H54 (cell line): ENCODE data around the gene UNC5A.

ENCODE experiments used
- DNase-seq: peaks from one replicate; pipeline ENCODE4 v3.0.0; 2011; ENCODE audit warnings: low spot score, mixed read lengths; ENCODE audit not compliant: insufficient read length
- FAIRE-seq: peaks from 3 replicates; lab custom pipeline; 2011; peaks lifted over from hg19 to GRCh38; lab: Jason Lieb, UNC
- POLR2A ChIP-seq: IDR thresholded peaks from 2 replicates; pipeline ENCODE4 v1.6.1; 2011; ENCODE audit warnings: low read depth, mild to moderate bottlenecking, low read length

UNC5A gene

DNA sequence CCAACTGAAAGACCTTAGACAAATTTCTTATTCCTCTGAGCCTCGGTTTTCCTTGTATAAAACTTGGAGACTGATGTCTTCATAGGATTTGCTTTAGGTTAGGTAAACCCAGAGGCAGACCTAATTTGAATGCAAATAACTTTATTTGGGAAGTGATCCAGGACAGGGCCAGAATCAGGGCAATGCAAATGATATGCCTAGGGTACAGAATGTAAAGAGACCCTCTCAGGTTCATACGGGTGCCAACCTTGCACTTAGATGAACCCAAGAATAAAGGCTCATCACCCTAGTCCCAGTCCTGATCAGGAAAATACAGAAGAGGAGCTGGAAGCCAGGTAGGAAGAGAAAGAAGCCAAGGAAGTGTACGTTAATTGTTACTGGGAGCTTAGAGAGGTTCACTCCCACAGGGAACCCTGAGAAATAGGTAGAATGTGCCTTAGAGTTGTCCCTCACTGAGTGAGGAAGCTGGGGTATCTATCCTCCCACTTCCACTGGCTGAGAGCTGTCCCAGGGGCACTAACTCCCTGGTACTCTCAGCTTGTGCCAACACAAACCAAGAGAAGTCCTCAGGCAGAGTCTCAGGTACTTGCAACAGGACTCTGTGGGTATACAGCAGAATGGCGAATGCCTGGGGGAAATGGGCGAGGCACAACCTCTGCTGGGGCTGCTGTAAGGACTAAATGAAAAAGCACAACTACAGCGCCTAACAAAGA, 91.9 kb downstream of the UNC5A start:
- TF ChIP-seq POLR2A: no peak
- FAIRE-seq (no peak), DNase-seq (no peak)

DNA sequence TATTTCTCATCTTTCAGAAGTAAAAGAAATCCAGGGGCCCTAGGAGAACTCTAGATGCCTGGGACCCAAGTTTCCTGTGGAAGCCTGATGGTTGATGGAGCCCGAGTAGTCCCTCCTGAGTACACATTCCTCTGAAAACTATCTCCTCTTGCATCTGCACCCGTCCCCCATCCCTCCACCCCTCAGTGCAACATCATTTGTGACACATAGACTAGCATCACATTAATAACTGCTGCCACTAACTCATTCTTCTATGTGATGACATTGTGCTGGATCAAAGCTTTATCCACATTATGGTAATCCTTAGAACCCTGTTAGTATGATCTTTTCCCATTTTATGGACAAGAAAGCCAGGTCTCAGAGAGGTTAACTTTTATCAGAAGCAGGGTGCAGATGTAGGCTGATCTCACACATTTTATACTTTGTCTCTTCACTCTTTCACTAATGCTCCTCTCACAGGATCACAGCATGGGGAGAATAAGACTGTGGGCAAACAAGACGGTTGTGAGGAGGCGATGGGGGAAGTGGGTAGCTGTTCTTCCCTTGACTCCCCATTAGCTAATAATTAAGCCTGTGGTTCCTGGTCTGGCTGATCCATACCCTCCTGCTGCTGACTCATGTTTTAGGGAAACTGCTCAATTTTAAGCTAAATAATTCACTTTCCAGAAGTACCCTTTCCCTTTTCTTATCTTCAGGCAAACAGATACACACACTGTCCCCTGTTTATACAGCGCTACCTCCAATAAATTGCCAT, 92.7 kb downstream of the UNC5A start:
- no peak for DNase-seq
- FAIRE-seq: no peak

DNA sequence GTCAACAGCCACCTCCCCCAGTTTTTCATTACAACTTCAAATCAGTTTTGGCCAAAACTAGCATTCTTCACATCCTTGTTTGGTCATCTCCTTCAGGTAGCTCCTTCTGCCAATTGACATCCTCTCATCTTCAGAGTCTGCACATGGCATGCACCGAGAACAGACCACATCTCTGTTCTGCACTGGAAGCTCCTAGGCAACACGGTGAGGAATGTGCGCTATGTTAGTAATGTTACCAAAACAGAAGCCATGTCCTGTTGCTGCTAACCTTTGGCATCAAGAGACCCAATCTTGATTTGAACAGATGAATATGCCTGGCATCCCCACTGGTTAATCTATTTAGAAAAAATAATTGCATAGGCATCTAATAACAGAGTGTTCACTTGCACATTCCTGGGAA, 93.9 kb downstream of the UNC5A start:
- DNase-seq: no peak
- no peak for TF ChIP-seq POLR2A
- FAIRE-seq: no peak

More for the DNA sequence above, 92.7 kb downstream of the UNC5A start:
- TF ChIP-seq POLR2A: no peak

DNA sequence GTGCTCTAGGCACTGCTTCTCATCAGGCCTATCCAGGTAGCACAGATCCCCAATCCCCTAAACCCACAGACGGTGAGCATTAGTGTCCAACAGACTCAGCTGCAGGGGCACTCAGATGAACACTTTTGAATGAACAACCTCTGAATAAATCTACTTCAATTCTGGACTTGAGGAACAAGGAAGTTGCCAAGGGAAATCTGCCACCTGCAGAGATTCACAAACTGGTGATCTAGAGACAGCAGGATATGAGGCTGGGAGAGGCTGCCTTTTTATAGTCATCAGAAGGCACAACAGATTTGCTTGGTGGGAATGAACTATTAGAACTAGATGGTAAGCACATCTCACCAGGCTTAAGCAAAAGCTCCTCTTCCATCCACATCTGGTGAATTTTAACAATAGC, 95.8 kb downstream of the UNC5A start:
- DNase-seq (no peak), FAIRE-seq (no peak)
- no peak for TF ChIP-seq POLR2A

DNA sequence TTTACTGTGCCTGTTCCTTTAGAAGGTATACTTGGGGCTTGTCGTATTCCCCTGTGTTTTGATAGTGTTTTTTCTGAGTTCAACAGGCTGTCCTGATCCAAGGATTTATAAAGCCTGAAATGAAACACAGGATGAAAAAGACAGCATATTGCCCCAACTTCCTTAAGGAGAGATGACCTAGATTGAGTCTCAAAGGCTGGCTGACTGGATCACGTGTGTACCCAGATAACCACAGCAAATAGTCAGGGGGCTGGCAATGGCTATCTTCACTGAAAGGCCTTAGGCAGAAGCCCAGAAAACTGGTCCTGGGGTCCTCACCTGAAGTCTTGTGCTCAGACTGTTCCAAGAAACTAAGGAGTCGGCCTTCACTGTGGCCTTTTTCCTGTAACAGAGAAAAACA, 96.4 kb downstream of the UNC5A start:
- DNase-seq (no peak), FAIRE-seq (no peak)
- TF ChIP-seq POLR2A: no peak

DNA sequence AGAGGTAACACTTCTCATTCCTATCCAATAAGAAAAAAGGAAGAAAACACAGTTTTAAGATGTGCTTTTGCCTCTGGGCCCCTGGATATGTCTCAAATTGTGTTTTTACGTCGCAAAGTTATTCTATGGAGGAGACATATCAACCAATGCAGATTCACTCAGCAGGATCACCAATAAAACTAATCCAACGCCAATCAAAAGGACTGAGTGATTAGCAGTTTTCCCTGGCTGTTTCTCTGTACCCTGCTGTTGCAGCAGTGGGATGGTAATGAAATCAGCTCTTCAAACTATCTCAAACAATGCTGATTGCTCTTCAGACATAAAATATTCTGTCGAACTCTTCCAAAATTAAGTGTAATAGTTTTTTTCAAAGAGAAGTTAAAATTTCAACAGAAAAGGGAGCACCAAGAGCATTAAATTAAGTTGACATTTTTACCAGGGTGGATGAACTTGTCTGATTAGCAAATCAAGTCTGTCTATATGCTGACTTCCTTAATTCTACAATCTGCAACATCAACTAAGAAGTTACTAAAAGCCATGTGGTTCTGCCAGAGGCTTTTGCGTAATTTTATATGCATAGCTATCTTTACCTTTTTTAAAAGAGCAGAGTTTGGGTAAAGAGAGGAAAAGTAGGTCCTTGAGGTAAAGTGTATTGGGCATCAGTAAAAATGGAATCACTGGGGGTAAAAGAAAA, 98.5 kb downstream of the UNC5A start:
- DNase-seq: no peak
- FAIRE-seq: no peak
- no peak for TF ChIP-seq POLR2A

DNA sequence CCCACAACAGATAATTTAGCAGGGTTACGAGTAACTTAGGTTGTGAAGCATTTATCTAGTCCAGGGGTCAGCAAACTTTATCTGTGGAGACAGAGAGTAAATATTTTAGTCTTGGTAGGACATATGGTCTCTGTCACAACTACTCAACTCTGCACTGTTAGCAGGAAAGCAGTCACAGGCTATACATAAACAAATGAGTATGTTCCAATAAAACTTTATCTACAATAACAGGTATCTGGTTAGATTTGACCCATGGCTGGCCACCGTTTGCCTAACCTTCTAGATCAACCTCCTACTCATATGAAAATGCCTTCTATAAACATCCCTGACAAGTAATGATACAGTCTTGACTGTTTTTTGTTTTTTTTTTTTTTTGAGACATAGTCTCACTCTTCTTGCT, 101.8 kb downstream of the UNC5A start:
- no peak for DNase-seq
- FAIRE-seq: no peak
- TF ChIP-seq POLR2A: no peak

DNA sequence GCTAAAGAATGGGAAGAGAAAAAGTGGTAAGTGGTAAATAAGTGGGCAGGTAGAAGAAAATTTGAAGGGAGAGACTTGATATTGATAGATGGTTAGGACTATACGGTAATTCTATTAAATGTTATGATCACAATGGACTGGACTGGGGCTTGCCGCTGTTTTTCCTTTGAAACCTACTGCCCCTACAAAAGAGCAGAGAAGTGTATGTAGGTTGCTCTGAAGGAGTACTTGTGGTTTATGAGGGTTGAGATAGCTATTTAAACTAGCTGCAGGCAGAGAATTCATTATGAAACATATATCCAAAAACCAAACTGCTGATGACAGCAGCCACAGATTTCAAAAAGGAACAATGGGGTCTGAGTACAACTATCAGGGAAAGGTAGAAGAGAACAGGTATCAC, 105.5 kb downstream of the UNC5A start:
- TF ChIP-seq POLR2A: no peak
- FAIRE-seq: no peak
- no peak for DNase-seq

DNA sequence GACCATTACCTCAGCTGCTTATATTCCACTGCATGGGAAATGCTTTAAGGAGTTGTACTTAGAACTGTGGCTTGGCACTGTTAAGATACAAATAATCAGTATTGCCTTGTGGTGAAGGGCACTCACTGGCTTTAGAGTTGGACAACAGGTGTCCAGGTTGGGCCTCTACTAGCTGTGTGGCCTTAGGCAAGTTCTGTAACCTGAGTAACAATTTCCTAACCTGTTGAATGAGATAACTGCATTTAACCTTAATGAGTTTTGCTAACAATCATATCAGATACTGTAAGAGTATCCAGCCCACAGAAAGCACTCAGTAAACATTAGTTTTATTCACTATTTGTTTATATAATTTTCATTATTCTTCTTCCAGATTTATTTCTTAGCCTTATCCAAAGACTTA, 106.0 kb downstream of the UNC5A start:
- FAIRE-seq: no peak
- TF ChIP-seq POLR2A: no peak
- DNase-seq: no peak

DNA sequence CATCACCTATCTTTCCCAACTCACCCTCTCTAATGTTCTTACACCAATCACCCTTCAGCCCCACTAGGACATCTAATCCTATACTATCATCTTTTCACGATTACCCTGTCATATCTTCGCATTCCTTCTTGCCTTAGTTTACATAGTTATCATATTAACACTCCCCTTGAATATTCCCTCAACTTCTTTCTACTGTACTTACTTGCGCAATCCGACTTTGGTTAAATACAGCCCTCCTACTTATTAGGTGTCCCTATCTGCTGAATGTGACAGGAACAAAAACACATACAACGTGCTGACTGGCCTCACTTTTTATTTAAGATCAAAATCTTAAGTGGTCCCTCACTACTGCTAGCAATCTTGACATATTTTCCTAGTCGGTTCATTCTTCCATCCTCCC, 108.3 kb downstream of the UNC5A start:
- no peak for FAIRE-seq
- DNase-seq: no peak
- no peak for TF ChIP-seq POLR2A

DNA sequence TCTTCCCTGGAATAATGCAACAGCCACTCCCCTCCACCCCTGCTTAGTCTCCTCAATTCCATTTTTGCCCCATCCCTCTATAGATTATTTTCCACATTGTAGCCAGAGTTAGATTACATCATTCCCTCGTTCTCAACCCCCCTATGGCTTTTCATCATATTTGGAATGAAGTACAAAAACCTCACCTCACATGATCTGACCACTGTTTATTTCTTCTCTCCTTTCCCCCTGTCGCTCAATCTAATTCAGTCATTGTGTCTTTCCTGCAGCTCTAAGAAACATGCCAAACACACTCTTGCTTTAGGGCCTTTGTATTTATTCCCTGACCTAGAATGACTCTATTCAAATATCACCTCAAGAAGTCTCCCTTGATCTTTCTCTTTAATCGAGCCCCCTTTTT, 111.4 kb downstream of the UNC5A start:
- no peak for TF ChIP-seq POLR2A
- DNase-seq (no peak), FAIRE-seq (no peak)

DNA sequence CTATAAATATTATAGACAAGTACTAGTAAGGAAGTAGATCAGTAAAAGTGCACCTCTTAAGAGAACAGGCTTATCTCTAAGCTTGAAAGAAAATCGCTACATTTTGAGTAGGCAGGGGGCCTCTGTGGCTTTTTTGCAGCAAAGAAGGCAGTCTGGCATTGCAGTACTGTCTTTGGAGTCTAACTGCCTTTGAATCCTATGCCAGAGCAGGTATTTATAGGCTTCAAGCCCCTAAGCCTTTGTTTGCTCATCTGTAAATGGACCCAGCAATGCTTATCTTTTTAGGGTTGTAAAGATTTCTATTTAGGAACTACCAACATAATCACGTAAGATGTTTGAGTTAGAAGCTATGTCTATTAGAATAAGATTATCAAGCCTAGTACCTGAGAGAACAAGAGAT, 112.5 kb downstream of the UNC5A start:
- no peak for TF ChIP-seq POLR2A
- FAIRE-seq: no peak
- no peak for DNase-seq

DNA sequence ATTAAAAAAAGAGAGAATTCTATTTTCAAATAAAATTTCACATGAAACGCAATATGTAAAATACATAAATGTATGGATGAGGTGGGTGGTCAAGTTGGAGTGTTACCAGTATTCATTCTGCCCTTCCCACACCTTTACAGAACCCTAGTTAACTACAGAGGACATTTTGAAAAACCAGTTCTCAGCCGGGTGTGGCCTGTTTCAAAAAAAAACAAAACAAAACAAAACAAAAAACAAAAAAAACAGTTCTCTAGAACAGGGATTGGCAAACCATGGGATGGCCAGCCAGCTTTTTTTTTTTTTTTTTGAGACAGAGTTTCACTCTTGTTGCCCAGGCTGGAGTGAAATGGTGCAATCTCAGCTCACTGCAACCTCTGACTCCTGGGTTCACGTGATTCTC, 117.2 kb downstream of the UNC5A start:
- no peak for TF ChIP-seq POLR2A
- DNase-seq (no peak), FAIRE-seq (no peak)

DNA sequence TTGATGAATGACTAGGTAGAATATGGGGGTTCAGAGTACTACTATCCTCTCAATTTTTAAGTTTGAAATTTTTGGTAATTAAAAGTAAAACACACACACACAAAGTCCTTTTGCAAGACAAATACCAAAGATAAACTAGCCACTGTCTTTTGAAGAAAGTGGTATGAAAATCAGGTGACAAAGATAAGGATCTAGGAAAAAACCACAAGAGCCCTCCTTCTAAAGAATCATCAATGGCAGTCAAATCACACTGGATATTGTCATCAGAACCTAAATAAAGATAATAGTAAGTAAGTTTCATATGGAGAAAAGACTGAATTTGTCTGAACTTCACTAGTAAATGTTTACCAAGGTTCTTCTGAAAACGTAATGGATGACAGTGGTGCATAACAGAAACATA, 119.3 kb downstream of the UNC5A start:
- DNase-seq (no peak), FAIRE-seq (no peak)
- TF ChIP-seq POLR2A: no peak
